Measurements from ENCODE around the gene MMADHC.
A peak's percentile ranks its signal among the peaks of the same experiment; 100 is the strongest.

The MMADHC gene

DNA sequence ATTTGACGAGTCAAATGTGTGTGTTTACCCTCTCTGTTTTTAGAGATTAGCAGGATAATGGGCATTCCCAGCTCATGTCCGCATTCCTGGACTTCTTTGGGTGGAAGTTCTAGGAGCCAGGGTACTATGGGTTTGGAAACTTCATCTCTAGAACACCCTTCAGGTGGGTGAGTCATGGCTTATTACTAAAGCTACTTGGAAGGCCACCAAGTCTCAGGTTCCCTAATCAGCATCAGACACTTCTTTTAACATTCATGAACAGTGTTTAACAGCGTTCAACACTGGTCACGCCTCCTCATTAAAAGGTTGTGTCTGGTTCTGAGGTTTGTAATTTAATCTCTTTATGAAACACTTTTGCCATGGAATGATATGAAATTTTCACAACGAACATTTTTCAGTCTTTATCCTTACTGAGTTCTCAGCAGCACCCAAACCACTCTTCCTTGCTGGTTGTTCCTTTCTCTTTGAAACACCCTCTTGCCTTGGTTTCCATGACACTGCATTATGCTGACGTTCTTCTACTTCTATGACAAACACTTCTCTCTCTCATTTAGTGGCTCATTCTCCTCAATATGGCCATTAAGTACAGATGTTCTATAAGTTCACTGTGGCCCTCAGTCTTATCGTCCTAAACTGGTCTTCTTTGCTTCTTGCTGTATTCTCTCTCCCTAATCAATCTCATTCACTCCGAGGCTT is 49.3 kb downstream of the MMADHC start:
- TF ChIP-seq, protein P1, sequence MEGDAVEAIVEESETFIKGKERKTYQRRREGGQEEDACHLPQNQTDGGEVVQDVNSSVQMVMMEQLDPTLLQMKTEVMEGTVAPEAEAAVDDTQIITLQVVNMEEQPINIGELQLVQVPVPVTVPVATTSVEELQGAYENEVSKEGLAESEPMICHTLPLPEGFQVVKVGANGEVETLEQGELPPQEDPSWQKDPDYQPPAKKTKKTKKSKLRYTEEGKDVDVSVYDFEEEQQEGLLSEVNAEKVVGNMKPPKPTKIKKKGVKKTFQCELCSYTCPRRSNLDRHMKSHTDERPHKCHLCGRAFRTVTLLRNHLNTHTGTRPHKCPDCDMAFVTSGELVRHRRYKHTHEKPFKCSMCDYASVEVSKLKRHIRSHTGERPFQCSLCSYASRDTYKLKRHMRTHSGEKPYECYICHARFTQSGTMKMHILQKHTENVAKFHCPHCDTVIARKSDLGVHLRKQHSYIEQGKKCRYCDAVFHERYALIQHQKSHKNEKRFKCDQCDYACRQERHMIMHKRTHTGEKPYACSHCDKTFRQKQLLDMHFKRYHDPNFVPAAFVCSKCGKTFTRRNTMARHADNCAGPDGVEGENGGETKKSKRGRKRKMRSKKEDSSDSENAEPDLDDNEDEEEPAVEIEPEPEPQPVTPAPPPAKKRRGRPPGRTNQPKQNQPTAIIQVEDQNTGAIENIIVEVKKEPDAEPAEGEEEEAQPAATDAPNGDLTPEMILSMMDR (IDR thresholded peaks at IDR 0.05; ENCODE audit: insufficient read depth, missing control alignments), result no peak
- DNase-seq (ENCODE audit: insufficient read length, low spot score), result no peak
- no peak for FAIRE-seq

DNA sequence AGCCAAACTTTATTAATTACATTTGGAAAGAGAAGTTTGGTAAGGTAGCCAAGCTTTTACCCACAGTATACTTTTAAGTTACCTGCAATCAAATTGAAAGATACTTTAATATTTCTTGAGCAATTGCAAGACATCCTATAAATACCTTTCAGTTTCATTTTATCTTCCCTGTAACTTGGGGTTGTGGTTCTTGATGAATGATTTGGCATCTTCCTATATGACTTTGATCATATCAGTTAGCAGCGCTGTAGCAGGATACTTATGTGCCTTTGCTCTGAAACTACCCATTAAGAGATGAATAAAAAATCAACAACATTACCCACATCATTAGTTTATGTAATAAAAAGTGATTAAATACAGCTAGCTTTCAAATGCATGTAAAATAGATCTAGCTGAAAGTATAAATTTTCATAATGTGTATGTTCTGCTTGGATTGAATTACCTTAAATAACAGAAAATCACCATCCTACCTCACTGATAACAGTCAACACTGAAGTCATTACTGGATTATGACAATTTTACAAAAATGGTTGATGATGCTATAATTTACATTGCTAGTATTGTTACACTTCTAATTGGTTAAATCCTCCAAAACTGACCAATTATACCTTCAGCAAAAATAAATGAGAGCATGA is 50.4 kb downstream of the MMADHC start:
- DNase-seq (ENCODE audit: insufficient read length, low spot score) (no peak), FAIRE-seq (no peak)
- TF ChIP-seq, protein P1 (IDR thresholded peaks at IDR 0.05; ENCODE audit: insufficient read depth, missing control alignments), result no peak

DNA sequence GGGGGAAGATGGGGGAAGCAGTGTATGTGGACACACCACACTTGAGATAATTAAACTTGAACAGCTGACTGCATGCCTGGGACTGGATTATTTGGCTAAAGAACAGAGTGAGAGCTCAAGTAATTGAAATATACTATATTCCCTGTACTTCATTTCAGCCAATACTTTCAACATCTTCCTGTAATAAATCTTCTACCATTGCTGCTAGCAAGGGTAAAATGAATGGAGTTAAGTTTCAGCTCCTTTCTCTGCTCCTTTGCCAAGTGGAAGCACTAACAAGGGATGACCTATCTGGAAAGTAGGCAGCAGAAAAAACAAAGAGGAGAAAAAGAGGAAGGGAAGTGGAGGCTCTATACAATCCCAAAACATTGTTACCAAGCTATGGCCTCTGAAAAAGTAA is 50.9 kb downstream of the MMADHC start:
- DNase-seq (ENCODE audit: insufficient read length, low spot score) (no peak), FAIRE-seq (no peak)
- TF ChIP-seq, protein P1 (IDR thresholded peaks at IDR 0.05; ENCODE audit: insufficient read depth, missing control alignments), result no peak

DNA sequence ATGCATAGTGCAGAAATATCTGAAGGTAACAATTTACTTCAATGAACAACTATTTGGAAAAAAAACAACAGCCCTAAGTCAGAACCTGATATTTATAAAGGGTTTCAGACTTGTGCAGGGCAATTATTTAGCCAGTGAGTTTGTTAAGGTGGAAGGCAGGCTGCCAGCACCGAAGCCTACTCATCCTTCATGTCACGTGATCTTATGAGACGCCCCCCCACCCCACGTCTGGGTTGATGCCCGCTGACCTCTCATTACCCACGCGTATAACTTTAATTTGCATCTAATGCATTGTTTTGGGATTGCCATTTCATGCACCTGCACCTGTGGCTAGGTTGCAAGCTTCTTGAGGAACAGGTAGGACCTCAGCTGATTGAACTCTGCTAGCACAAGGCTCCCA is 52.9 kb downstream of the MMADHC start:
- no peak for DNase-seq (ENCODE audit: insufficient read length, low spot score)
- FAIRE-seq, result no peak
- TF ChIP-seq, protein P1 (IDR thresholded peaks at IDR 0.05; ENCODE audit: insufficient read depth, missing control alignments), result no peak

DNA sequence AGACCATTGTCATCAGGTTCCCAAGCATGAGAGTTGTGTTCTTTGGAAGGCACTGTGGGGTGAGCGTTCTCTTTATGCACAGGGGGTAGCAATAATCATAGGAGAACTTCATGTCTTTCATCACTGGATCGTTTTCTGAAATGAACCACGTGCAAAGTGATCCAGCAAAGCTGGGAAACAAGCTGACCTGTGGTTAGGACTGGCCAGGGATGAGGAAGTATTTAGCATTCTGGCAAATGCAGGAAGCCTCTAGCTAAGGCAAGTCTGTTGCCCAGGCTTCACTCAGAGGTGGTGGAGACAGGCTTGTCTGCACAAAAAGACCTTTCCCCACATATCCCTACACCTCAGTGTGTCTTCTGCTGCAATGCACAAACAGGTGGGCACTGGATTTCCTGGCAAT is 58.6 kb downstream of the MMADHC start:
- no peak for DNase-seq (ENCODE audit: insufficient read length, low spot score)
- TF ChIP-seq, protein P1 (IDR thresholded peaks at IDR 0.05; ENCODE audit: insufficient read depth, missing control alignments), result no peak
- FAIRE-seq, result no peak

DNA sequence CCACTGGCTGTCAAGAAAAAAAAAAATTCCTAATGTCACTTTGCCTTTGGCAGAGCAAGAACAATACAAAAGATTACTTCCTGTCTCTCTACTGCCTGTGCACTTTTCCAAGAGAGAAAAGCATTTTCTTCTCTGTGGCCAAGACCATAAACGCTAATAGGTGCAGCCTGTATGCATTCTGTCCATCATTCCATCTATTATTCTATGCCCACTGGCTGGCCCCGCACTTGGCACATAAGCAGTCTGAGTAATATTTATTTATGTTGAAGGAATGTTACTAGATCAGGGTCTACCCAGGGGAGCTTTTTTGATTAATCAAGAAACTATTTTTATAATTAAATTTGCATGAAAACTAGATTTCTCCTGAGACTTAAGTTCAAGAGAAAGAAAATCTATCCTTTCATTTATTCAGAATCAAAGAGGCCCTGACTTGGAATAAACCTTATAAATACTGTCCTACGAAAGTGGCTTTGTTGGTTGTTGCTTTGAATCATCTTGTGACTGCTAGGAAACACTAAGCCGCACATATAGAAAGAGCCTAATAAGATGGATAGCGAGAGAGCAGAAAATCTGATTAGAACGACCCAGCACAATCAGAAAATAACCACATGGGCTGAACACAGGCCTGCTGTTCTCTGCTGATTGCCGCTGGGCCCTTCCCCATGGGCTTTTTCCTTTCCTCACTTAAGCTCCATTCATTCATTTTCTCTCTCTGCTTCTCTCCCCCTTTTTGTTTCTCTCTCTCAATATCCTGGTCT is 59.4 kb downstream of the MMADHC start:
- DNase-seq (ENCODE audit: insufficient read length, low spot score), result no peak
- TF ChIP-seq, protein P1 (IDR thresholded peaks at IDR 0.05; ENCODE audit: insufficient read depth, missing control alignments), result no peak
- peak; percentile 86 for FAIRE-seq
